PC-3 (cell line): ENCODE data around the gene ERH. TPM values are rescaled to one million over a fixed set of nuclear protein-coding genes. Genes with fewer than 3 reads are reported as not detected.

Experiments used
- ATAC-seq: fragments of 200-7000 bp; cut with Tn5 transposase; 2 replicates; pipeline ENCODE4 v1.9.1; 2020; ENCODE audit warnings: mild to moderate bottlenecking, moderate library complexity
- BruUV-seq: library from RNA; stranded (reverse); fragments of 400-500 nt; replicated peaks from 2 replicates; lab custom pipeline; 2021; lab: Mats Ljungman, UMichigan
- CTCF ChIA-PET: fragments of 300-600 bp; sonication (Branson Sonifier 250); formaldehyde crosslinking; loops from one replicate; lab custom pipeline; 2022; ENCODE audit warnings: antibody characterized with exemption; lab: Charles Lee
- POLR2A ChIA-PET: fragments of 300-600 bp; sonication (Branson Sonifier 250); formaldehyde crosslinking; loops from one replicate; lab custom pipeline; 2022; ENCODE audit warnings: antibody characterized with exemption; ENCODE audit not compliant: unreplicated experiment; lab: Charles Lee
- DNase-seq: peaks from one replicate; pipeline ENCODE4 v3.0.0-alpha.2; 2015
- H2AFZ ChIP-seq: fragments of 300-600 bp; sonication (generic); 2 replicates; pipeline ENCODE4 v1.6.0; 2016; ENCODE audit warnings: antibody characterized with exemption, low read length
- H3F3A ChIP-seq: fragments of 300-600 bp; sonication (generic); one replicate; pipeline ENCODE4 v1.6.0; 2017; ENCODE audit warnings: antibody characterized with exemption, low read length, control low read depth, mild to moderate bottlenecking; ENCODE audit not compliant: unreplicated experiment
- H3K27ac ChIP-seq: fragments of 300-600 bp; sonication (generic); 2 replicates; pipeline ENCODE4 v1.5.1; 2016; ENCODE audit warnings: mild to moderate bottlenecking, low read length
- H3K27me3 ChIP-seq: fragments of 300-600 bp; sonication (generic); 2 replicates; pipeline ENCODE4 v1.6.1; 2016; ENCODE audit warnings: low read length, mixed read lengths
- H3K36me3 ChIP-seq: fragments of 300-600 bp; sonication (generic); 2 replicates; pipeline ENCODE4 v1.6.1; 2016; ENCODE audit warnings: low read depth, mixed run types, low read length, mixed read lengths
- H3K4me1 ChIP-seq: fragments of 300-600 bp; sonication (generic); 2 replicates; pipeline ENCODE4 v1.5.1; 2016; ENCODE audit warnings: low read length; ENCODE audit not compliant: insufficient read depth
- H3K4me2 ChIP-seq: fragments of 300-600 bp; sonication (generic); 2 replicates; pipeline ENCODE4 v1.6.0; 2016; ENCODE audit warnings: low read length
- H3K4me3 ChIP-seq: fragments of 300-600 bp; sonication (generic); 2 replicates; pipeline ENCODE4 v1.5.1; 2016; ENCODE audit warnings: mild to moderate bottlenecking, low read length, mixed read lengths
- H3K79me2 ChIP-seq: fragments of 300-600 bp; sonication (generic); 2 replicates; pipeline ENCODE4 v1.6.1; 2017; ENCODE audit warnings: low read length, mixed read lengths
- H3K9ac ChIP-seq: fragments of 300-600 bp; sonication (generic); 2 replicates; pipeline ENCODE4 v1.6.0; 2016; ENCODE audit warnings: mild to moderate bottlenecking, low read length
- H3K9me2 ChIP-seq: fragments of 300-600 bp; sonication (generic); replicated peaks from 2 replicates; pipeline ENCODE4 v1.6.1; 2016; ENCODE audit warnings: mixed run types, low read length, mixed read lengths
- H3K9me3 ChIP-seq: fragments of 300-600 bp; sonication (generic); 2 replicates; pipeline ENCODE4 v1.6.1; 2016; ENCODE audit warnings: low read length, mixed read lengths
- H4K20me1 ChIP-seq: fragments of 300-600 bp; sonication (generic); 2 replicates; pipeline ENCODE4 v1.6.1; 2016; ENCODE audit warnings: low read length, mixed read lengths
- CTCF ChIP-seq: fragments of 300-600 bp; sonication (generic); conservative IDR thresholded peaks from 2 replicates; pipeline ENCODE4 v1.5.1; 2017; ENCODE audit warnings: antibody characterized with exemption, low read depth, mild to moderate bottlenecking, low read length
- EZH2 ChIP-seq: fragments of 300-600 bp; sonication (generic); IDR thresholded peaks from one replicate; pipeline ENCODE4 v1.6.1; 2017; ENCODE audit warnings: antibody characterized with exemption, mild to moderate bottlenecking, low read length; ENCODE audit not compliant: unreplicated experiment
- EZH2phosphoT487 ChIP-seq: fragments of 300-600 bp; sonication (generic); IDR thresholded peaks from 2 replicates; pipeline ENCODE4 v1.6.1; 2018; ENCODE audit warnings: mild to moderate bottlenecking, antibody characterized with exemption, low read length, borderline replicate concordance
- intact Hi-C: fragments of 100-400 bp; cut with micrococcal nuclease; formaldehyde crosslinking; loops from 2 replicates; pipeline ENCODE4 v1.9.0; 2023
- total RNA-seq: library from RNA; depleted of rRNA; stranded (reverse); fragments of >200 nt; gene quantifications from 2 replicates; pipeline ENCODE4 v1.2.3, GENCODE V29; 2014

ERH gene
- total RNA-seq, 1 experiment from 2014 or later = 128 TPM

GRCh38 chr14:69337984-69338383, 60.1 kb downstream of the ERH start:
- CTCF ChIA-PET = interaction anchor here (0.6 kb wide), 1 partner anchor 121 kb away, joined by 3 read pairs; no protein-coding TSS in a partner anchor
- BruUV-seq = no TSS peak
- Histone ChIP-seq H3K27me3 (peaks cover 9% of the 10 kb centered on the region; the same call in 1 of the 2 replicates), H3K9ac (no peak overlapping the region), H2AFZ (no peak overlapping the region), H3K9me3 (no peaks in the 10 kb centered on the region), H3K4me2 (no peak overlapping the region), H3K4me3 (no peak overlapping the region), H3K36me3 (no peaks in the 10 kb centered on the region), H3K9me2 (no peaks in the 10 kb centered on the region), H3F3A (no peaks in the 10 kb centered on the region), H3K27ac (no peak overlapping the region), H3K4me1 (no peaks in the 10 kb centered on the region), H4K20me1 (no peaks in the 10 kb centered on the region), H3K79me2 (no peaks in the 10 kb centered on the region)
- ATAC-seq (no peak), DNase-seq (no peak)
- no peak for TF ChIP-seq EZH2
- no peak for TF ChIP-seq EZH2phosphoT487
- no peak for TF ChIP-seq CTCF
- POLR2A ChIA-PET = no interaction called here
- intact Hi-C loops = no loop called here

GRCh38 chr14:69335371-69335771, 62.7 kb downstream of the ERH start:
- TF ChIP-seq EZH2 (no peak), CTCF (no peak), EZH2phosphoT487 (no peak)
- DNase-seq (peak; percentile 58), ATAC-seq (peak; percentile 40; the same call in 1 of the 2 replicates)
- H3K9me3 ChIP-seq = no peaks in the 10 kb centered on the region
- H3K36me3 ChIP-seq = no peaks in the 10 kb centered on the region
- POLR2A ChIA-PET = no interaction called here
- no peaks in the 10 kb centered on the region for H3K79me2 ChIP-seq
- no peaks in the 10 kb centered on the region for H4K20me1 ChIP-seq
- no peak overlapping the region for H3K4me3 ChIP-seq
- BruUV-seq = no TSS peak
- no peak overlapping the region for H3K4me2 ChIP-seq
- H3K9me2 ChIP-seq = no peaks in the 10 kb centered on the region
- no peaks in the 10 kb centered on the region for H3K4me1 ChIP-seq
- CTCF ChIA-PET = interaction anchor here (0.7 kb wide), 1 partner anchor 122 kb away, joined by 4 read pairs; no protein-coding TSS in a partner anchor
- no peaks in the 10 kb centered on the region for H3F3A ChIP-seq
- H3K27me3 ChIP-seq = peaks cover 9% of the 10 kb centered on the region; the same call in 1 of the 2 replicates
- intact Hi-C loops = no loop called here
- no peak overlapping the region for H3K27ac ChIP-seq
- peak overlapping the region; percentile 29; the same call in 1 of the 2 replicates for H2AFZ ChIP-seq
- no peak overlapping the region for H3K9ac ChIP-seq

GRCh38 chr14:69334576-69334975, 63.5 kb downstream of the ERH start:
- Histone ChIP-seq H3K4me2 (no peak overlapping the region), H3K27me3 (peaks cover 9% of the 10 kb centered on the region; the same call in 1 of the 2 replicates), H3F3A (no peaks in the 10 kb centered on the region), H3K9me2 (no peaks in the 10 kb centered on the region), H3K27ac (no peak overlapping the region), H3K9me3 (no peaks in the 10 kb centered on the region), H3K36me3 (no peaks in the 10 kb centered on the region), H2AFZ (no peak overlapping the region), H3K79me2 (no peaks in the 10 kb centered on the region), H3K9ac (no peak overlapping the region), H3K4me3 (no peak overlapping the region), H4K20me1 (no peaks in the 10 kb centered on the region), H3K4me1 (no peaks in the 10 kb centered on the region)
- ChIA-PET POLR2A (no interaction called here), CTCF (no interaction called here)
- BruUV-seq = no TSS peak
- DNase-seq = no peak
- no peak for ATAC-seq
- intact Hi-C loops = no loop called here
- no peak for TF ChIP-seq EZH2
- no peak for TF ChIP-seq EZH2phosphoT487
- TF ChIP-seq CTCF = no peak
